Osteoblast (primary cell): Measurements from ENCODE around the gene PPP2R3A. TPM values are rescaled to one million over a fixed set of nuclear protein-coding genes. Genes with fewer than 3 reads are reported as not detected.

Source experiments
- DNase-seq: peaks from one replicate; pipeline ENCODE4 v3.0.0; 2011; ENCODE audit warnings: low spot score, mixed read lengths; ENCODE audit not compliant: insufficient read length; ENCODE audit errors: missing footprints
- H2AFZ ChIP-seq: 2 replicates; pipeline ENCODE4 v1.6.0; 2011; ENCODE audit warnings: mild to moderate bottlenecking, low read length
- H3K27ac ChIP-seq: 2 replicates; pipeline ENCODE4 v1.5.1; 2011; ENCODE audit warnings: mild to moderate bottlenecking, low read depth, low read length, moderate library complexity
- H3K27me3 ChIP-seq: 2 replicates; pipeline ENCODE4 v1.6.0; 2012; ENCODE audit warnings: mild to moderate bottlenecking, control low read depth, inconsistent platforms, low read length, moderate library complexity; ENCODE audit not compliant: insufficient read depth
- H3K36me3 ChIP-seq: 2 replicates; pipeline ENCODE4 v1.5.1; 2011; ENCODE audit warnings: mild to moderate bottlenecking, low read length, control low read depth, moderate library complexity; ENCODE audit not compliant: insufficient read depth
- H3K4me1 ChIP-seq: 2 replicates; pipeline ENCODE4 v1.5.1; 2011; ENCODE audit warnings: mild to moderate bottlenecking, low read length, control low read depth, moderate library complexity; ENCODE audit not compliant: insufficient read depth
- H3K4me2 ChIP-seq: 2 replicates; pipeline ENCODE4 v1.6.0; 2011; ENCODE audit warnings: mild to moderate bottlenecking, low read length; ENCODE audit not compliant: insufficient read depth
- H3K4me3 ChIP-seq: fragments of 200-600 bp; sonication (generic); 3 replicates; pipeline ENCODE4 v1.5.1; 2012; ENCODE audit warnings: mild to moderate bottlenecking, low read length, inconsistent platforms; ENCODE audit not compliant: insufficient read depth
- H3K79me2 ChIP-seq: 2 replicates; pipeline ENCODE4 v1.6.0; 2012; ENCODE audit warnings: mild to moderate bottlenecking, low read length, control low read depth, inconsistent platforms; ENCODE audit not compliant: insufficient read depth
- H3K9me3 ChIP-seq: 2 replicates; pipeline ENCODE4 v1.5.1; 2011; ENCODE audit warnings: low read depth, low read length, control low read depth
- H4K20me1 ChIP-seq: 2 replicates; pipeline ENCODE4 v1.6.0; 2012; ENCODE audit warnings: mild to moderate bottlenecking, low read length, control low read depth; ENCODE audit not compliant: insufficient read depth
- CTCF ChIP-seq: IDR thresholded peaks from 2 replicates; pipeline ENCODE4 v1.5.1; 2011; ENCODE audit warnings: mild to moderate bottlenecking, low read depth, low read length, moderate library complexity; ENCODE audit errors: extremely low read depth
- total RNA-seq: library from RNA; depleted of rRNA; stranded (reverse); fragments of >200 nt; gene quantifications from 2 replicates; pipeline ENCODE4 v1.2.3, GENCODE V29; 2012

The PPP2R3A gene
- total RNA-seq, 1 donor = 23.9 TPM

GRCh38 chr3:136173939-136174490 lies 208.5 kb downstream of the PPP2R3A start:
- Histone ChIP-seq H3K4me1 (peaks cover 11% of the 10 kb centered on the region), H3K27ac (peak overlapping the region; percentile 10), H3K4me3 (no peak overlapping the region), H3K27me3 (no peaks in the 10 kb centered on the region), H4K20me1 (peaks cover 84% of the 10 kb centered on the region), H3K36me3 (no peaks in the 10 kb centered on the region), H3K9me3 (no peaks in the 10 kb centered on the region), H2AFZ (no peak overlapping the region), H3K79me2 (peaks cover 100% of the 10 kb centered on the region), H3K4me2 (no peak overlapping the region)
- no peak for TF ChIP-seq CTCF
- no peak for DNase-seq

GRCh38 chr3:136177876-136178275 lies 212.3 kb downstream of the PPP2R3A start:
- H3K36me3 ChIP-seq = no peaks in the 10 kb centered on the region
- H3K27me3 ChIP-seq = no peaks in the 10 kb centered on the region
- H3K79me2 ChIP-seq = peaks cover 99% of the 10 kb centered on the region
- no peaks in the 10 kb centered on the region for H3K9me3 ChIP-seq
- H2AFZ ChIP-seq = no peak overlapping the region
- H3K4me1 ChIP-seq = peaks cover 4% of the 10 kb centered on the region
- peaks cover 84% of the 10 kb centered on the region for H4K20me1 ChIP-seq
- no peak overlapping the region for H3K27ac ChIP-seq
- no peak overlapping the region for H3K4me2 ChIP-seq
- DNase-seq = no peak
- no peak for TF ChIP-seq CTCF
- H3K4me3 ChIP-seq = no peak overlapping the region

- Histone ChIP-seq H3K4me1 (peaks cover 4% of the 10 kb centered on the region), H3K9me3 (no peaks in the 10 kb centered on the region), H4K20me1 (peaks cover 84% of the 10 kb centered on the region), H3K4me2 (no peak overlapping the region), H3K27me3 (no peaks in the 10 kb centered on the region), H3K4me3 (no peak overlapping the region), H3K79me2 (peaks cover 99% of the 10 kb centered on the region), H2AFZ (no peak overlapping the region), H3K27ac (no peak overlapping the region), H3K36me3 (no peaks in the 10 kb centered on the region)
- DNase-seq = no peak
- TF ChIP-seq CTCF = no peak
These were observed 216.2 kb downstream of the PPP2R3A start for GRCh38 chr3:136181741-136182140.

GRCh38 chr3:136184703-136185102 lies 219.2 kb downstream of the PPP2R3A start:
- Histone ChIP-seq H3K27ac (no peak overlapping the region), H3K36me3 (no peaks in the 10 kb centered on the region), H3K4me2 (no peak overlapping the region), H3K4me3 (no peak overlapping the region), H4K20me1 (peaks cover 84% of the 10 kb centered on the region), H3K27me3 (no peaks in the 10 kb centered on the region), H3K9me3 (no peaks in the 10 kb centered on the region), H2AFZ (no peak overlapping the region), H3K79me2 (peaks cover 99% of the 10 kb centered on the region), H3K4me1 (peaks cover 18% of the 10 kb centered on the region)
- TF ChIP-seq CTCF = no peak
- no peak for DNase-seq
